Ammon's horn (tissue), 1 donor: ENCODE data around the gene PNMA5.

ENCODE experiments used
- DNase-seq: peaks from one replicate; pipeline ENCODE4 v3.0.0-alpha.2; 2016; ENCODE audit warnings: low spot score

PNMA5 gene

DNA sequence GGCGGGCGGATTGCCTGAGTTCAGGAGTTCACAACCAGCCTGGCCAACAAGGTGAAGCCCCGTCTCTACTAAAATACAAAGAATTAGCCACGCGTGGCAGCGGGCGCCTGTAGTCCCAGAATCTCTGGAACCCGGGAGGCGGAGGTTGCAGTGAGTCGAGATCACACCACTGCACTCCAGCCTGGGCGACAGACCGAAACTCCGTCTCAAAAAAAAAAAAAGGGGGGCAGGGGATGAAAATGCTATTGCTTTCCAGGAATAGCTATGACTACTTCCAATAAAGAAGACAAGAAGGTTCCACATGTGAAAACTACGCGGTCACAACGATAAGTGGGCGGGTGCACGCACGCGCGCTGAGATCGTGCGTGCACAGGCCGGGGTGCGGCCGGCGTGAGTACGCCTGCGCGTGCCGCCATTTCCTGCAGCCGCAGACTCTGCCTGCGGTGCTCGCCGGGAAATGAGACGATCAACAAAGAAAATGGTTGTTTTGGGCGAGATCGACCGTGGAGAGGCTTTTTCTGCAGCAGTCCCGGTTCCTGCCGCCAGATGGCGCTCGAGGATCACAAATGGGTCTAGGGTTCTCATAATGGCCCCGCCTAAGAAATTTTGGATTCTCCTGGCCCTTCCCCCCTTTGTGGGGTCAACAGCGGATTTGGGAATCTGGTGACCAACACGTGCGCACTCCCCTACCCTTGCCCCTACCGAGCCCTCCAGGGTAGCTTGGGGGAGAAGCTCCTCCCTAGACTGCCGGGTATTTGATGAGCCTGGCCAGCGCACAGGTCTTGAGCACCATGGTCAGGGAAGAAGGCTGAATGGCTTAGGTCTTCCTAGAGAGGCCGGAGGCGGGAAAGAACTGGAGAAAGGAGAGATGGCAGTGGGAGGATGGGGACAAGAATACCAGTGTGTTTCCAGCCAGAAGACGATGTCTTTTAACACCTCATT lies 35.1 kb downstream of the PNMA5 start:
- peak; percentile 87 for DNase-seq

DNA sequence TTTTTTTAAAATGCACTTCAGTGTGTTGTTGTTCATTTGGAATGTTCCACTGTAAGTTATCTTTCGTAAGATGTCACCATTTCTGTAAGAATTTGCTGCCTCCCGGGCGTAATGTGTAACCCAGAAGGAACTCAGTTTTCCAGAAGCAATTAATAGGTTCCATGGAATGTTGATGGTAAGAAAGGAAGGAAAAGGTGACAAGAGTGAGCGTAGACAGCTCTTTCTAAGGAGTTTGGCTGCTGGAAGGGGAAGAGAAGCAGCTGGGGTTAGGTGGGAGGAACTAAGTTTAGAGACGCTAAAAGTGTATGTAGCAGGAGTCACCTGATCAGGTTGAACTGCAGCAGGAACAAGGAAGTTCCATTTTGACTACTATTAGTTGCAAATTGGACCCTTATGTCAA lies 35.9 kb downstream of the PNMA5 start:
- DNase-seq = peak; percentile 19

DNA sequence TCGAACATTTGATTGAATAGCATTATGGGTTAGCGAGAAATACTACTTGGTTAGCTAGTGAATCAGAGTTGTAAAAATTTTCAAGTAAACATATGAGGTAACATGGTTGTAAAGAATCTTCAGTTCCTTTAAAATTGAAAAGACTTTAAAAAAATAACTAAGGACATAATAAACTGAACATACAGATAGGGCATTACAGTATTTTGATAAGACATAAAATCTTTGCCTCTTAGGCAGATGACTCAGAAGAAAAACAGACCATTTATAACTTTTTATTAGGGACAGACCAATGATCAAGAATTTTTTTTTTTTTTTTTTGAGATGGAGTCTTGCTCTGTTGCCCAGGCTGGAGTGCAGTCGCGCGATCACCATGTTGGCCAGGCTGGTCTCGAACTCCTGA lies 43.1 kb downstream of the PNMA5 start:
- no peak for DNase-seq

DNA sequence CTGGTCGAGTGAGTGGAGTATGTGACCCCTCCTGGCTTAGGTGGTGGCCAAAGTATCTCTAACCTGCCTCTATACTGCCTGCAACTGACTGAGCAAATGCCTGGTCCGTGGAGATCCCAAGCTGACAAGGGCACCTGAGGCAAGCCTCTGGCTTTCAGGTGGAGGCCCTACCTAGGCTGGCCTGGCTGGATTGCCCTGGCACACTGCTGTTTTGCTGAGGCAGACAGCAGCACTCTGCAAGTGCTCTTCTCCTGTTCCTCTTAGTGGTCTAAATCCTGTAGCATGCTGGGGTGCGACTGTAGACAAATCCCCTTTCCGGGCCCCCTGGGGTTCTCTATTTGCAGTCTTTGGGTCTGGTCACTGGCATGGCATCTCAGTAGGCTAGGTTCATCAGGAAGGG lies 44.8 kb downstream of the PNMA5 start:
- DNase-seq = no peak

DNA sequence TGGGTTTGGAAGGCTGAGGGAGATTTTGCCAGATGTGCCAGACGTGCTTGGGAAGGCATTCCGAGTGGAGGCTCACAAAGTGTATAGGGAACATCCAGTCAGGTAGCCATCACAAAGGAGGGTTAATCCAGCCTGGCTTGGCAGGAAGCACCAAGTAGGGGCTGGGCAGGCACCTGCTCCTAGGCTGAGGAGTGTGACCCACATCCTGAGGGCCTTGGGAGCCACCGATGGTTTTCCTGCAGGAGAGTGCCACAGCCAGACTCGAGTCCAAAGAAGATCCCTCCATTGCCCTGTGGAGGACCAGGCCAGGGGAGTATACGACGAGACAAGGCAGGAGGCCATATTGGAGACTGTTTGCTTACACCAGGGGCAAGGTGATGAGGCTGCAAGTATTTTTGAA lies 47.2 kb downstream of the PNMA5 start:
- DNase-seq = no peak

DNA sequence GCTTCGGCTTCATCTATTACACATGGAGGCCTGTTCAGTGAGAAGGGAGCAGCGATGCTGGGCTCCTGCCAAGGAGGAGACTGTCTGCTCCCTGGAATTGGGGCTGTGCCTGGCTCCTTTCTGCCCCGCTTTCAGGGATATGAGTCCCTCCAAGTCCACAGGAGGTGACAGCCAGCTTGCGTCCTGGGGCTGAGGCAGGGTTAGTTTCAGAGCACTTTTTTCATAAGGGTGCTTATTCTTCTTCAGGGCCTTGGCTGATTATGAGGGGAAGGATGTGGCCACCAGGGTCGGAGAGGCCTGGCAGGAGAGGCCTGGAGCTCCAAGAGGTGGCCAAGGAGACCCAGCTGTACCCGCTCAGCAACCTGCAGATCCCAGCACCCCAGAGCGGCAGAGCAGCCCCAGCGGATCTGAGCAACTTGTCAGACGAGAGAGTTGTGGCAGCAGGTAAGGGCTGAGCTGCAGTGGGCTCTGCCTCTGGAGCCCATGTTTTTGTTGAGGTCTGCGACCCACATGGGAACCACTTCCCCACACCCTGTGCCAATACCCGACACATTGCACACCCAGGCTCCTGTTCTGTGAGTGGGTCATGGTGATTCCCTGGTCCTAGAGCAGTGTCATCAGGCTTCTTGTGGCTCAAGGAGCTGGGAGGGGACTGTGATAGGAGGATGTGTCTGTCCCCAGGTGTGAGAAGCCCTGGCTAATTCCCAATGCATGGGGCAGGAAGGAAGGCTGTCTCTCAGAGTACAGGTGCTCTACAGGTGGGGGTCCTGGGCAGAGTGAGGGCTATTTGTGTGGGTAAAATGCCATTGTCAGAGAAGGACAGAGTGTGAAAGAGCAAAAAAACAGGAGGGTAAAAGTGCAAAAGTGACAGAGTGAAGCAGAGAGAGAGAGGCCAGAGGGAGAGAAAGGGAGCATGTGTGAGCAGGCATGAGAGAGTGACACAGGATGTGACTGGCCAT lies 48.6 kb downstream of the PNMA5 start:
- DNase-seq = no peak

DNA sequence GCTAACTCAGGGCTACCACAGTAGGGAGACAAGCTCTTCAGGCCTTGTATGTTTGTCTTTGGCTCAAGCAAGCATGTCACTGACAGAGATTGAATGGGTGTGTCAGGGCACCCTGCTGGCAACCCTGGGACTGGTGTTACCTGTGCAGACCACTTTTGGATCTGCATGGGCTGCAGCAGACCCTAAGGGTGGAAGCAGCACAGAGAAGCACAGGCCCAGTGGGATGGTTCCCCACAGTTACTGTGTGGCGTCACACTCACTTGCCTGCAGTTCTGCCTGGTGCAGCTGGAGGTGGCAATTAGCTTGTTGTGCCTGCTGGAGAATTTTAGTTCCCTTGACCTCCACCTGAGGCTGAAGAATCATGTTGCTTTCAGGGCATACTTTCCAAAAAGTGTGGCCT lies 50.1 kb downstream of the PNMA5 start:
- no peak for DNase-seq

DNA sequence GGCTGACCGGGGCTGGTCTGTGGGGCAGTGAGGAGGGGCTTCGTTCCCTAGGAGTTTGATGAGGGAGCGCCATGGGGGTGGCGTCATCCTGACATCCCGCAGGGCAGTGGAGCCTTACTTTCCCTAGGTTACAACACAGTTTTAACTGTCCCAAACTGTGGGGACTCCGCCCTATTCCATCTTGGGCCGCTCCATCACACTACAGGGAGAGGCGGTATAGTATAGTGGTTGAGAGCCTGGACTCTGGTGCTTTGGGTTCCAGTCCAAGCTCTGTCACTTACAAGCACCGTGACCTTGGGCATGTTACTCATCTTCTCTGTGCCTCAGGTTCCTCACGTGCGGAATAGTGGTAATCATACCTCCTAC lies 51.9 kb downstream of the PNMA5 start:
- no peak for DNase-seq

DNA sequence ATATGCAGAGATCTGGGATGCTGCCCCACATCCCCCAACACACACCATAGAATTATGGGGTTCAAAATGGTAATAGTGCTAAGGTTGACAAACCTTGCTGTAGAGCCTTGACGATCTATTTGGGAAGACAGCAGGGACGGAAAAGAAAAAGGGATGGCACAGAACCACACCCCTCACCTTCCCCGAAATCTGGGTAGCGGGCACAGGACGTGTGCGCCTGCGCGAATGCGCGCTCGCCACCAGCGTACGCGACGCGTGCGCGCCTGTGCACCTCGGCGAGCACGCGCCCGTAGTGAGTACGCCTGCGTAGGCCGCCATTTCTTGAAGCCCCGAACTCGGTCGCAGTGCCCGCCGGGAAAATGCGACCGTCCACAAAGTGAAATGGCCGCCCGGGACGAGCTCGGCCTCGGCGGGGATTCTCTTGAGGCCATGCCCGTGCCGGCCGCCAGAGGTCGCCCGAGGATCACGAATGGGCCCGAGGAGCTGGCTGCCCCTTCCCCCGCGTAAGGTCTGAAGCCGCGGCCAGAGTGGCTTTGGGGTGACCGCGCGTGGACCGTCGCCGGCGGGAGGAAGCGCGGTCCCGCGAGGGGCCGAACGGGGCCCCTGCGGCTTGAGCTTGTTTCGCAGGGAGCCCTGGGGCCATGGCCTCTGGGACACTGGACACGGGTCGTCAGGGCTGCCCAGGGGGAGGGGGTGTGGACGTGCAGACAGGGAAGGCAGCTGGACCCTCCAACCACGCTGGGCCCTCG lies 52.4 kb downstream of the PNMA5 start:
- peak; percentile 86 for DNase-seq
